Measurements from ENCODE around the gene AKT2. TPM values are rescaled to one million over a fixed set of nuclear protein-coding genes. Genes with fewer than 3 reads are reported as not detected.

The AKT2 gene
- polyA plus RNA-seq, 3 donors, result 144 to 248 (median 180) TPM

DNA sequence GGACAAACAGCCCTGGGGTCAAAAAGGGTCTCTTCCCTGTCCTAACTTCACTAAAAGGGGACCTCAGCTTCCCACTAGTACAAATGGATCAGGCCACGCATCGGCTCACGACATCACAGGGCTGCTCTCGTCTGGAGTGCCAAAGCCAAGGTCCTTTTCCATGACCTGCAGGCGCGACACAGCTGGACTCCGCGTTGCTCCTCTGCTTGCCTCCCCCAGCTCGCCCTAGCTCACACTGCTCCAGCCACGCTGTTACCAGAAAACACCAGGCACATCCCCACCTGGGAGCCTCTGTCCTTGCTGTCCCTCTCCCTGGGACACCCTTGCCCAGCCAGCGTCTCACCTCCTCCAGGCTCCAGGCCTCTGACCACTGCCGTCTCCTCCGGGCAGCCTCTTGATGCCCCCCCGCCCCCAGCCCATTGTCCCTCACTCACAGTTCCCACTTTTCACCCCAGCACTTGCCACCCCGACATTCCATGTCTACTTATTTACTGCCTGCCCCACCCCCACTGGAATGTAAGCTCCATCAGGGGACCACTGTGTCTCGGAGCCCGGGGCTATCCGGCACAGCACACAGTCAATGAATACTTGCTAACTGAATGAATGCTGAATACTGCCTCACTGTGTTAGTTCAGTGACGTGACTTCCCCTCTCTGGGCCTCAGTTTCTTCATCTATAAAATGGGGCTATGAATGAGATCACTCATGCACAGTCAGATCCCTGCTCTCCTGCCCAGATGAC, 20.7 kb downstream of the AKT2 start:
- no peak for DNase-seq (ENCODE audit: extremely low read depth in 1 of 11, low read depth in 9 of 11, low spot score in 4 of 11)

DNA sequence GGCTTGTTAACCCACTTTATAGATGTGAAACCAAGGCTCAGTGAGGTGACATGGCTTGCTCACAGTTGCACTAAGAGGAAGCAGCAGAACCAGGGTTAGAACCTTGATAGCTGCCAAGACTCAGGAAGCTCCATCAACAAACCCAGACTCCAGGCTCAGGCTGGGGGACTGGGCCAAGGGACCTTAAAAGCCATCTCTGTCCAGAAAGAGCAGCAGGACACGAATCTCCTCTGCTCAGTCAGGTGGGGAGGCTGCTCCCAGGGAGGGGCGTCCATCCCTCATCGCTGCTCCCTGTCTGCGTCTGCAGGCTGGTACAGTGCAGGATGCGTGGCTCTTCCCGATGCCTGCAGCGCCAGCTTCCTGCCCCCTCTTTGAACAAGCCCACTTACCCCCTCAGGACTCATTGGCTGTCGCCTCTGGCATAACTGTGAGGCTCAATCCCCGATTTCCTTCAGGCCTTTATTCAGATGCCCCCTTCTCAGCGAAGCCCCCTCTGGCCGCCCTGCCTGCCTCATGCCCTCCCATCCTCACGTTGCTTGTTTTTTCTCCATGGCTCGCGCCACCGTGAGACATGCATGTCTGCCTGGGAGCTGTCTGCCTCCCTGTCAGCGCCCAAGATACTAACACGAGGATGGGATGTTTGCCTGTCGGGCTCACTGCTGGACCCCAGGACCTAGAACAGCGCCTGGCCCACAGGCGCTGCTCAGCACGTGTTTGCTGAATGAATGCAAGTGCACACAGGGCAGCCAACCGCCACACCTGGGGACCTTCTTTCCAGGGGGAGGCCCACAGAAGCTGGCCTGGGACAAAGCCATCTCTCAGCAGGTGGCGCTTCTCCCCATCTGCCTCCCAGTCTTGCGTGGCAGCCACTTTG, 21.5 kb downstream of the AKT2 start:
- no peak for DNase-seq (ENCODE audit: extremely low read depth in 1 of 11, low read depth in 9 of 11, low spot score in 4 of 11)

DNA sequence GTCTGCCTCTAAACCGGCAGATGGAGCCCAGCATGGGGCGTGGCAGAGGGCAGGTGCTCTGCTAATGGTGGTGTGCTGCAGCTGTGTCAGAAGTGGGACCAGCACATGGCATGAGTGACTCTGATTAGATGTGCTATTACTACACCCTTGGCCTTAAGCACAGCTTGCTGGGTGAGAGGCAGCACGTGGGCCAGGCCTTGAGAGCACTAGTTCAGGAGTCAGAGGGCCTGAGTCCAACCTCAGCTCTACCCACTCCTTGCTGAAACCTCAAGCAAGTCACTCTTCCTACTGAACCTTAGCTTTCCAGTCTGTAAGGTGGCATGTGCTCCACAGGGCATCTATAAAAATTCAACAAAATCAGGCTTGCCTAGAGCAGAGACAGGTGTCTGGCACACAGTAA, 22.7 kb downstream of the AKT2 start:
- DNase-seq (ENCODE audit: extremely low read depth in 1 of 11, low read depth in 9 of 11, low spot score in 4 of 11), result no peak

- DNase-seq (ENCODE audit: extremely low read depth in 1 of 11, low read depth in 9 of 11, low spot score in 4 of 11), result no peak
Observed at GRCh38 chr19:40261631-40262030, 23.5 kb downstream of the AKT2 start.

GRCh38 chr19:40257096-40257517, 28.0 kb downstream of the AKT2 start:
- peak in 3 of 11 donors; percentile 26 to 34 (median 31) for DNase-seq (ENCODE audit: extremely low read depth in 1 of 11, low read depth in 9 of 11, low spot score in 4 of 11)

DNA sequence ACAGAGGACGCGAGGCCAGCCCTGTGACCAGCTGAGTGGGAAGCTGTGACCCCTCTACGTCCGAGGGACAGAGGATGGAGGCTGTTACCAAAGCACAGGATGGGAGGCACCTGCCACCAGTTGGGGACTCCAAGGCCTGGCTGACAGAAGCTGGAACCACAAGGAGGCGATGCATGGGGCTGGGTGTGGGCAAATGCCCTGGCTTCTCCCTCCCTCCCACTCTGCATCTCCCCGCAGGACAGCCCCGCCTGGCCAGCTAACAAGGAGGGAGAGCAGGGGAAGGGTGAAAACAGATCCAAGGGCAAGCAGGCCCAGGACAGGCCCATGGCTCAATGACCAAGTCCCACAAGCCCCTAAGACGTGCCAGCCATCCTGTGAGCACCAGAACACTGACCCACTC, 28.6 kb downstream of the AKT2 start:
- DNase-seq (ENCODE audit: extremely low read depth in 1 of 11, low read depth in 9 of 11, low spot score in 4 of 11), result no peak

DNA sequence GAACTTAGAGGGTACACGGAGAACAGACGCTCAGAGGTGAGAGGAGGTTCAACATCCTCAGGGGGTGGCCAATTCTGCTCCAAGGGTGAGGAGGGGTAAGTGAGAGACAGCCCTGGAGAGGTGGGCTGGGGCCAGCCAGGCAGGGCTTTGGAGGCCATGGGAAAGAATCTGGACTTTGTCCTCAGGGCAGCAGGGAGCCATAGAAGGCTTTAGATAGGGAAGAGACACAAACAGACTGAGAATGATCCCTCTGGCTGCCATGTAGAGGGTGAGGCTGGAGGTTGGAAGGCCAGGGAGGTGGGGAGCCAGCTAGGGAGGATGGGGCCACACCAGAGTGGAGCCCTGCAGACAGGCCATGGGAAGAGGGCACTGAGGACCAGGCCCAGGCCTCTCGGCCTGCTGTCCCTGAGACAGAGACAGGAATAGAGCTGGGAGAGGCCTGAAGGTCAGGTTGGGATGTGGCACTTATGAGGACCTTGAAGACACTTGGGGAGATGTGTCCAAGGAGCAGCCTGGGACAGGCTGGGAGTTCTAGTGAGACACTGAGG, 29.5 kb downstream of the AKT2 start:
- DNase-seq (ENCODE audit: extremely low read depth in 1 of 11, low read depth in 9 of 11, low spot score in 4 of 11), result no peak

DNA sequence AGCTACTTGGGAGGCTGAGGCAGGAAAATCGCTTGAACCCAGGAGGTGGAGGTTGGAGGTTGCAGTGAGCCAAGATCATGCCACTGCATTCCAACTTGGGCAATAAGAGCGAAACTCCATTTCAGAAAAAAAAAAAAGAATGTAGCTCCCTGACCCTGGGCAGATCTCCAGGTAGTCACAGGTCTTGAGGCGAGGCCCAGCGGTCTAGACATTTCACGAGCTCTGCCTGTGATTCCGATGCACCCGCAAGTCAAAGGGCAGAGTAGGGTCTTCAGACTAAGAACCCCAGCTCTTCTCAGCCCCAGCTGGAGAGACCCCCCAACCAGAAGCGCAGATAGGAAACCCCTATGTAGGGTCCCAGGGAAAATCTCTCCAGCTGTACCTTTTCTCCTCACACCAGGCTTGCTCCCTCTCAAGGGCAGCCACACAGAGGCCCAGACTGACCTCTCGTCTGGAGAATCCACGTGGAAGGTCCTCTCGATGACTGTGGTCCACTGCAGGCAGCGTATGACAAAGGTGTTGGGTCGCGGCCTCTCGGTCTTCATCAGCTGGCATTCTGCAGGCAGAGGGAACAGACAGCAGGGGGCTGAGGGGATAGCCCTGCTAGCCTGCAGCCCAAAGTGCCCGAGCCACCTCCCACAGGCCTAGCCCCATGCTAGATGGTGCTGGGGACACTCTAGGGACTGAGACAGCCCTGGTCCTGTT, 30.3 kb downstream of the AKT2 start:
- no peak for DNase-seq (ENCODE audit: extremely low read depth in 1 of 11, low read depth in 9 of 11, low spot score in 4 of 11)

DNA sequence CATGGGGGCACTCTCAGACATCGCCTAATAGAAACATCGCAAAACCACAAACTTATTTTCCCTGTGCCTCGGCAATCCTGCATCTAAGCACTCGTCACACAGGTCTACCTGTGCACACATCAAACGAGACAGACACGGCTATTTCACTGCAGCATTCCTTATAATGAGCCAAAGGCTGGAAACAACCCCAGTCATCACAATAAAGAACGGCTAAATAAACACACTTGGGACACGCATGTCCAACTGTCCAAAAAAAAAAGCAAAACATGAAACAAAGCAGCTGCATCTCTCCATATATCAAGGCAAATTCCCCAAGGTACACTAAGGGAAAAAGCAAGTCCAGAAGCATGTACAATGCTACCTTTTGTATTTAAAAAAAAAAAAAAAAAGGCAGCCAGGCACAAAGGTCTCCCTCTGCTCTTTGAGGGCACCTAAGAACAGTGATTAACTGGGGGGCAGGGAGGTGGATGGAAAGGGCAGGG, 31.5 kb downstream of the AKT2 start:
- no peak for DNase-seq (ENCODE audit: extremely low read depth in 1 of 11, low read depth in 9 of 11, low spot score in 4 of 11)

- no peak for DNase-seq (ENCODE audit: extremely low read depth in 1 of 11, low read depth in 9 of 11, low spot score in 4 of 11)
Observed at GRCh38 chr19:40252395-40252794, 32.8 kb downstream of the AKT2 start.

GRCh38 chr19:40251991-40252390, 33.2 kb downstream of the AKT2 start:
- DNase-seq (ENCODE audit: extremely low read depth in 1 of 11, low read depth in 9 of 11, low spot score in 4 of 11), result no peak

GRCh38 chr19:40251244-40251643, 33.9 kb downstream of the AKT2 start:
- DNase-seq (ENCODE audit: extremely low read depth in 1 of 11, low read depth in 9 of 11, low spot score in 4 of 11), result no peak

GRCh38 chr19:40249781-40250180, 35.4 kb downstream of the AKT2 start:
- no peak for DNase-seq (ENCODE audit: extremely low read depth in 1 of 11, low read depth in 9 of 11, low spot score in 4 of 11)

GRCh38 chr19:40249201-40249600, 35.9 kb downstream of the AKT2 start:
- DNase-seq (ENCODE audit: extremely low read depth in 1 of 11, low read depth in 9 of 11, low spot score in 4 of 11), result no peak

GRCh38 chr19:40247735-40248262, 37.3 kb downstream of the AKT2 start:
- no peak for DNase-seq (ENCODE audit: extremely low read depth in 1 of 11, low read depth in 9 of 11, low spot score in 4 of 11)

GRCh38 chr19:40247178-40247577, 38.0 kb downstream of the AKT2 start:
- DNase-seq (ENCODE audit: extremely low read depth in 1 of 11, low read depth in 9 of 11, low spot score in 4 of 11), result no peak

- no peak for DNase-seq (ENCODE audit: extremely low read depth in 1 of 11, low read depth in 9 of 11, low spot score in 4 of 11)
Observed at GRCh38 chr19:40246292-40247073, 38.7 kb downstream of the AKT2 start.

- no peak for DNase-seq (ENCODE audit: extremely low read depth in 1 of 11, low read depth in 9 of 11, low spot score in 4 of 11)
Observed at GRCh38 chr19:40245506-40246128, 39.5 kb downstream of the AKT2 start.
